ENCODE results near the gene BBOX1. TPM values are rescaled to one million over a fixed set of nuclear protein-coding genes. Genes with fewer than 3 reads are reported as not detected.

BBOX1 gene
- total RNA-seq = 0.68 and 5.4 TPM in 2 replicates

DNA sequence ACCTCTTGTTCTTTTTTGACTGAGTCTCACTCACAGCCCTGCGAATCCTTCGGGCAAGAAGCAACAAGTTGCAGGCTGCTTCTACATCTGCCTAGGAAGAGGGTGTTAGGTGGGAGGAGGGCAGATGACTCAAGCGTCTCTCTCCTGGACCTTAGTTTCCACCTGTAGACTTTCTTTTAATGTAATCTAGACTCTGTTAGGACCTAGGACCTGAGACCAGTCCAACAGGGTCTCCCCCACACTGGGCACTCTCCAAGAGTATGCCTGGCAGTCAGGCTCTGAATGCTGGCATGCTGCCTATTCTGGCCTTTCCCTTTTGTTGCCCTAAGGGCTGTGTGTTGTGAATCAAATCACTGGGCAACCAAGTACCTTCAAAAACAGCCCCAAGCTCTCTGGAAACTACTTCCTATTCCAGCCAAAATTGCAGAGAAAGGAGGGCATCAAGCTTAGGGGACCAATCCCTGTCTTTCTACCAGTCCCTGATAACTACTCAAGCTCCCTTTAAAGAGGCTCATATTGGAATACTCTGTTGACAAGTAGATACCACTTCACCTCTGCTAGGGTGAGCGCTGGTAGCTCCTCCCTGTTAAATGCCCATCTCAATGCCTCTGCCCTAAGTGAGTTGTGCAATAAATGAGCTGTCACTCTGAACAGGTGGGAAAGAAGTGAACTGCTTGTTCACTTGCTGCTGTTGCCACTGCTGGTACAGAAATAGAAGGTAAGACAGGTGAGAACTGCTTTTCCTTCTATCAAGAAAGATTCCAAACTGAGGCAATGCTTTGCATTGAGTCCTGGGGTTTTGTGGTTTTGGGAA, at the start of gene BBOX1:
TSS of gene BBOX1 (plus strand) at position 514 of the 814 bp plus-strand sequence. CDS start 14,616 bp downstream, outside the sequence.

DNA sequence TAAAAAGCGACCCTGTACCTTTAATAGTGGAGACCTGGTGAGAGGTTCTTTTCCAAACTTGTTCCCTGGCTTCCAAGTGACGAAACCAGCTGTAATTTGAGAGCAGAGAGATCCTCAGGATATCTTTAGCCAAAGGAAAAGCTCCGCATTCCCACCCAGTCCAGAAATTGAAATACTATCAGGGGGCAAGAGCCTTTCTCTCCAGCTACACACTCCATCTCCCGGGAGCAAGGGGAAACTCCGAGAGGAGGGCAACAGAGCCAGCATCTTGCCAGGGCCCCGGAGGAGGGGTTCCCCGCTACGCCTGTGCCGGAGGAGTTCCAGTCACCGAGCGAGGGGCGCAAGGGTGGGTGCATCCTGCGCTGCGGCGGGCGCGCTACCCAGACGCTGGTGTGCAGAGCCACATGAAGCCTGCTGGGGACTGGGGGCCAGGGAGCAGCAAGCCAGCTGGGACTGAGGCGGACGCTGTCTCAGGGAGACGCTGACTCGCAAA, 46.6 kb upstream of the BBOX1 start, which contains the start of gene FIBIN:
TSS of gene FIBIN (plus strand) at position 148 of the 493 bp plus-strand sequence. CDS start 415 bp downstream, outside the sequence.

Other genes starting within 250 kb of the BBOX1 start
- gene FIBIN, start 46.7 kb upstream of the BBOX1 start, total RNA-seq = 16.7 and 24.2 TPM in 2 replicates